ENCODE results near the gene FBLN2. TPM values are rescaled to one million over a fixed set of nuclear protein-coding genes. Genes with fewer than 3 reads are reported as not detected.

FBLN2 gene
- total RNA-seq, 1 experiment from 2014 or later: 0.39 TPM

DNA sequence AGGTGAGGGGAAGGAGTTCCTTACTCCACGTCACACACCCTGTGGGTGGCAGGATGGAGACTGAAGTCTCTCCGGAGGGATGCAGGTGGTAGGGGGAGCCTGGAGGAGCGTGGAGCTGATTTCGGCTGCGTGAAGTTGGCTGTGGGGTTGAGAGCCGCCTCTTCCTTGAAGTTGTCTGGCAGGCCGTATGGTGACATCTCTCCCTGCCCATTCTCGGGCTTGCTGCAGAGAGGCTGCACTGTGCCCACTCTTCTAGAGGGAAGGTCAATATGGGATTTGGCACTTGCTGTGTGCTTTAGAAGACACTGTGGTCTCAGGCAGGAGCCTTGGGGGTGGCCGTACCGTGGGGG lies 13.4 kb upstream of the FBLN2 start:
- intact Hi-C loops (cut with micrococcal nuclease): no loop called here
- Histone ChIP-seq H3K9me2 (ENCODE audit: insufficient read depth) (no peaks in the 10 kb centered on the region), H3K9me3 (ENCODE audit: control insufficient read depth in 1 of 2, insufficient read depth in 1 of 2, low read depth in 1 of 2, low read length in 2 of 2) (no peaks in the 10 kb centered on the region), H3K4me2 (ENCODE audit: low read length) (no peak overlapping the region), H2AFZ (ENCODE audit: low read depth, low read length, poor library complexity, severe bottlenecking) (no peak overlapping the region), H3K4me3 (replicated peaks in 1 of 2; ENCODE audit: low read depth in 1 of 2, low read length in 2 of 2) (no peak overlapping the region), H3K36me3 (ENCODE audit: control insufficient read depth in 1 of 2, insufficient read depth in 2 of 2, low read length in 2 of 2) (no peaks in the 10 kb centered on the region), H4K20me1 (ENCODE audit: insufficient read depth) (no peaks in the 10 kb centered on the region), H3K9ac (ENCODE audit: low read length) (no peak overlapping the region), H3K27me3 (ENCODE audit: insufficient read depth, low read length) (no peaks in the 10 kb centered on the region), H3K79me2 (ENCODE audit: insufficient read depth, low read length) (no peaks in the 10 kb centered on the region), H3K27ac (ENCODE audit: low read depth, low read length) (no peak overlapping the region), H3K4me1 (ENCODE audit: control insufficient read depth in 1 of 2, insufficient read depth in 2 of 2, low read length in 2 of 2) (peaks cover 35 to 49% of the 10 kb centered on the region in 2 experiments)
- POLR2A ChIA-PET: no interaction called here
- ATAC-seq (no peak), DNase-seq (ENCODE audit: low read depth, low spot score) (no peak)
- BruUV-seq (replicated peaks): no TSS peak
- CTCF ChIA-PET: no interaction called here
- RAD21 ChIA-PET (ENCODE audit: low non-redundant PET in 1 of 2, low total read pairs in 2 of 2, uncharacterized antibody in 2 of 2, unreplicated experiment in 2 of 2): no interaction called here
- no peak for TF ChIP-seq JUND (IDR thresholded peaks at IDR 0.05)
- TF ChIP-seq CEBPB (IDR thresholded peaks at IDR 0.05; ENCODE audit: low read depth): no peak
- TF ChIP-seq RAD21 (IDR thresholded peaks at IDR 0.05; ENCODE audit: low read depth): no peak
- TF ChIP-seq POLR2A (IDR thresholded peaks at IDR 0.05; ENCODE audit: borderline replicate concordance, extremely low read depth, insufficient read depth, insufficient read length): no peak
- TF ChIP-seq ELF1 (IDR thresholded peaks at IDR 0.05; ENCODE audit: borderline replicate concordance, low read depth): no peak
- TF ChIP-seq, protein P1, sequence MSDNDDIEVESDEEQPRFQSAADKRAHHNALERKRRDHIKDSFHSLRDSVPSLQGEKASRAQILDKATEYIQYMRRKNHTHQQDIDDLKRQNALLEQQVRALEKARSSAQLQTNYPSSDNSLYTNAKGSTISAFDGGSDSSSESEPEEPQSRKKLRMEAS (IDR thresholded peaks at IDR 0.05): no peak
- no peak for TF ChIP-seq CBX3 (IDR thresholded peaks at IDR 0.05; ENCODE audit: low read depth)
- TF ChIP-seq, protein P2, sequence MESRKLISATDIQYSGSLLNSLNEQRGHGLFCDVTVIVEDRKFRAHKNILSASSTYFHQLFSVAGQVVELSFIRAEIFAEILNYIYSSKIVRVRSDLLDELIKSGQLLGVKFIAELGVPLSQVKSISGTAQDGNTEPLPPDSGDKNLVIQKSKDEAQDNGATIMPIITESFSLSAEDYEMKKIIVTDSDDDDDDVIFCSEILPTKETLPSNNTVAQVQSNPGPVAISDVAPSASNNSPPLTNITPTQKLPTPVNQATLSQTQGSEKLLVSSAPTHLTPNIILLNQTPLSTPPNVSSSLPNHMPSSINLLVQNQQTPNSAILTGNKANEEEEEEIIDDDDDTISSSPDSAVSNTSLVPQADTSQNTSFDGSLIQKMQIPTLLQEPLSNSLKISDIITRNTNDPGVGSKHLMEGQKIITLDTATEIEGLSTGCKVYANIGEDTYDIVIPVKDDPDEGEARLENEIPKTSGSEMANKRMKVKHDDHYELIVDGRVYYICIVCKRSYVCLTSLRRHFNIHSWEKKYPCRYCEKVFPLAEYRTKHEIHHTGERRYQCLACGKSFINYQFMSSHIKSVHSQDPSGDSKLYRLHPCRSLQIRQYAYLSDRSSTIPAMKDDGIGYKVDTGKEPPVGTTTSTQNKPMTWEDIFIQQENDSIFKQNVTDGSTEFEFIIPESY (IDR thresholded peaks at IDR 0.05; ENCODE audit: extremely low read depth, insufficient replicate concordance, low read length): no peak
- TF ChIP-seq ZNF274 (IDR thresholded peaks at IDR 0.05; ENCODE audit: low read depth, low read length): no peak
- no peak for TF ChIP-seq ATF3 (IDR thresholded peaks at IDR 0.05)
- TF ChIP-seq REST (IDR thresholded peaks at IDR 0.05; ENCODE audit: low read depth): no peak
- no peak for TF ChIP-seq SIN3A (IDR thresholded peaks at IDR 0.05; ENCODE audit: low read depth)
- TF ChIP-seq POLR2AphosphoS5 (IDR thresholded peaks at IDR 0.05; ENCODE audit: low read depth, low read length): no peak
- TF ChIP-seq CTCF (IDR thresholded peaks at IDR 0.05 in 2 of 3, conservative IDR thresholded peaks at IDR 0.05 in 1 of 3; ENCODE audit: borderline replicate concordance in 1 of 3, insufficient read depth in 1 of 3, low read depth in 2 of 3, low read length in 2 of 3): no peak

Measured in HCT116 (cell line).